Measurements from ENCODE around the gene LOXL1. TPM values are rescaled to one million over a fixed set of nuclear protein-coding genes. Genes with fewer than 3 reads are reported as not detected.

The LOXL1 gene
- total RNA-seq, 1 donor from 2014 or later, result 31.9 TPM

DNA sequence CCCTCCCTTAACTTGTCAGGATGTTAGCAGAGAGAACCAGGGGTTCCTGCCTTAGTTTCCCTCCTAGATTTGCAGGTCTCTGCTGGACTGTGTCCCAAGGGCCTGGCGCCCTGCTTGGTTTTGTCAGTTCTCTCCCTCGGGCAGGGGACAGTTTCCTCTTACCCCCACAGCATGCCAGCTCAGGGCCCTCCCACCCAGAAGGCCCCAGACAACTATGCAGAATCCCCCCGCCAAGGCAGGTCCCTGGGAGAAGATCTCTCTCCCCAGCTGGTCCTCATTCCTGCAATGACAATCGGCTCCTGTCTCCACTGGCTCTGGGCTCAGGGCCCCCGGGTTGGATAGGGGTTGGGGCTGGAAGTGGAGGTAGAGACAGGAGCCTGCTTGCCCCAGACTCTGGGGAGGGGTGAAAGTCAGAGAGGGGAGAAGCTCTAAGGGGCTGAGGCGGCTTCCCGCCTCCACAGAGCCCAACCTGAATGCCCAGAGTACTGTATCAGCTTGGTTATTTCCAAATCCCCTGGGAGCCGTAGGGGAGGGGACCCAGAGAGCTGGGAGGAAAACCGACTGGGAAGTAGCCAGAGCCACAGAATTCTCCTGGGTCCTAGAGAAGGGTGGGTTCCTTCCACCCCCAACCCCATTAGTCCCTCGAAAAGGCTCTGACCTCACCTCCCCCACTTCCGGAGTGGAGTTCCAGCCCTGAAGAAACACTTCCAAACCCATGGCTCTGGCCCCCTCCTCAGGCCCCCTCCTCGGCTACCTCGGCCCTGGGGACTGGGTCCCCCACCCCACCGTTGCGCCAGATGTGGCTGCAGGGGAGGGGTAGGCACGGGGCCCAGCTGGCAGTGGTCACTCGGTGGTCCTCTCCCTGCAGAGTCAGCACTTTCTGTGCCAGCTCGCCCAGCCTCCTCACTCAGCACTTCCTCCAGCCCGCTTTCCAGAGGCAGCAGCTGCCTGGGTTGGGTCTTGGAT is 3.8 kb upstream of the LOXL1 start:
- Histone ChIP-seq H3K4me1 (peaks cover 78% of the 10 kb centered on the region), H3K4me3 (peak overlapping the region; percentile 32), H3K36me3 (no peaks in the 10 kb centered on the region), H3K27me3 (ENCODE audit: low read depth) (peaks cover 8% of the 10 kb centered on the region), H3K27ac (replicated peaks) (peak overlapping the region; percentile 87), H3K9me3 (replicated peaks) (no peaks in the 10 kb centered on the region)
- intact Hi-C loops (cut with micrococcal nuclease), result no loop called here
- peak; percentile 30 for DNase-seq
- TF ChIP-seq CTCF (IDR thresholded peaks at IDR 0.05; ENCODE audit: borderline replicate concordance), result no peak

DNA sequence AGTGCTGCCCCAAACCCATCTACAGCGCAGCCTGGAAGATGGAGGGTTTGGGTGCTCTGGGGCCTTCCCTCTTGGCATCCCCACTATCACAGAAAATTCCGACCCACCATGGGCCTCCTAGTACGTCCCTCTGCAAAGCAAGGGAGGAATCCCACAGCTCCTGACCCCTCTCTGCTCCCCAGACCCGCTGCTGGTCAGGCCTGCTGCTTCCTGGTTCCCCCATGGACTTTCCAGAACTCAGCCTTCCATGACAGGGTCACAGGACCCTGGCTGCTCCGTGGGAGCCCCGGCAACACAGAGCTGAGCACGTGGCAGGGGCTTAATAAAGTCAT is 3.1 kb upstream of the LOXL1 start:
- TF ChIP-seq CTCF (IDR thresholded peaks at IDR 0.05; ENCODE audit: borderline replicate concordance), result no peak
- Histone ChIP-seq H3K36me3 (no peaks in the 10 kb centered on the region), H3K27ac (replicated peaks) (peak overlapping the region; percentile 87), H3K9me3 (replicated peaks) (no peaks in the 10 kb centered on the region), H3K4me1 (peaks cover 85% of the 10 kb centered on the region), H3K27me3 (ENCODE audit: low read depth) (peaks cover 15% of the 10 kb centered on the region), H3K4me3 (peak overlapping the region; percentile 32)
- DNase-seq, result no peak
- intact Hi-C loops (cut with micrococcal nuclease), result no loop called here

DNA sequence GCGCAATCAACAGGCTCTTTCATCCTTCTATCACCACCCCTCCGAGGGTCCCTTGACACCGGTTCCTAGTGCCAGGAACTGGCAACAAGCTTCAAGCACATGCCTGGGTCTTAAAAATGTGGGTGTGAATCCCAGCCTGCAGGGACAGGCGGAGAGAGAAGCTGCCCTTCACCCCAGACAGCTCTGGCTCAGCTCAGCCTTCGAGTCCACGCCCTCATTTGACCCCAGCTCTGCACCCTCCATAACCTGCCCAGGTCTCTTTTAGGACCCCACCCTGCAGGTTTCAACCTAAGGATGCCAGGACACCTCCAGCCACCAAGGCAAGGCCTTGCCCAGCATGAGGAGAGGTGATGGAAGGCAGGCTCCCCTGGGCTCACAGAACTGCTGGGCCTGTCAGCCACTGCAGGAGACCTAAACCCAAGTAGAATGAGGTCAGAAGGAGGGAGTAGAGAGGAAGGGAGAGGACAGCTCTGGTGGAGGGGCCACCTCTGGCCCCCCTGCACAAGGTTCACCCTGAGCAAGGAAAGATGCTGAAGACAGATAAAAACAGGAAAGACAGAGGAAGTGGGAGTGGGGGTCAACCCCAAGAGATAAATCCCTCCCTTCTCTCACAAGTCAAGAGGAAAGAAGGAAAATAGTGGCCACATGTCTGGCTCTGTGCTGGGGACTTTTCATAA is 2.6 kb upstream of the LOXL1 start:
- Histone ChIP-seq H3K9me3 (replicated peaks) (no peaks in the 10 kb centered on the region), H3K4me1 (peaks cover 90% of the 10 kb centered on the region), H3K27ac (replicated peaks) (peak overlapping the region; percentile 87), H3K4me3 (no peak overlapping the region), H3K27me3 (ENCODE audit: low read depth) (peaks cover 18% of the 10 kb centered on the region), H3K36me3 (no peaks in the 10 kb centered on the region)
- intact Hi-C loops (cut with micrococcal nuclease), result no loop called here
- no peak for TF ChIP-seq CTCF (IDR thresholded peaks at IDR 0.05; ENCODE audit: borderline replicate concordance)
- DNase-seq, result peak; percentile 14

DNA sequence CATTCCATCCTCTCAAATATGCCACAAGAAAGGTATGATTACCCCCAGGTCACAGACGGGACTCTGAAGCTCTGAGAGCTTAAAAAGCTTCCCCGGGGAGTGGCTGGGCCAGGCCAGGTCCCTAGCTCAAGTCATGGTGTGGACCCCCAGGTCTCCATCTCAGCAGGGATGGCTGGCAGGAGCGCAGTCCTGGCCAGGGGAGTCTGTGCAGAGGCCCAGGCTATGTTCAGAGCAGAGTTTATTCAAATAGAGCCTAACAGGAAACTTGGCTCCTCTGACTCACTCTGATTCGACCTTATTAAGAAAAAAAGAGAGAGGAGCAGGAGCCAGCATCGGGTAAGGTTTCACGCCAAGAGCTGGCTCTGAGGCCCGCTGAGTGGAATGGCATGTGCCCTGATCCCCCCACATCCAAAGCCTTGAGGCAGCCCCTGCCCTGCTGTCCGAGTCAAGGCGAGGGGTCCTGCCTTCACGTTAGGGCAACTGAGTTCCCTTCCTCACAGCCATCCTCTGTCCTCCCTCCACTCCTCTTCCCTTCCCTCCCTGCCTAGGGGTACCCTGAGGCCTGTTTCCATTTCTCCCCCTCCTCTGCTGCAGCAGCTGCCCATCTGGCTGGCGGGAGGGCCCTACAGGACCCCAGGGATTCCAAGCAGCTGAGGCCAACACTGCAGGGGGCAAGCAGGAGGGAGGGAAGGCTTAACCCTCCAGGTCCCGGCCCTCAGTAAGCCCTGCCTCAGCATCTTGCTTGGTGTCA is 1.9 kb upstream of the LOXL1 start:
- H3K4me3 ChIP-seq, result no peak overlapping the region

More for the DNA sequence above, 1.9 kb upstream of the LOXL1 start:
- H3K36me3 ChIP-seq, result no peaks in the 10 kb centered on the region
- no peaks in the 10 kb centered on the region for H3K9me3 ChIP-seq (replicated peaks)
- peaks cover 97% of the 10 kb centered on the region for H3K4me1 ChIP-seq
- intact Hi-C loops (cut with micrococcal nuclease), result no loop called here
- peak; percentile 31 for DNase-seq
- peaks cover 24% of the 10 kb centered on the region for H3K27me3 ChIP-seq (ENCODE audit: low read depth)
- no peak for TF ChIP-seq CTCF (IDR thresholded peaks at IDR 0.05; ENCODE audit: borderline replicate concordance)
- H3K27ac ChIP-seq (replicated peaks), result peak overlapping the region; percentile 87

All from left ventricle myocardium inferior (tissue), 1 donor.